GM12892 (cell line): ENCODE results near the gene SMPX.

ENCODE experiments used
- POLR2A ChIP-seq: IDR thresholded peaks from 2 replicates; pipeline ENCODE4 v1.6.1; 2011; ENCODE audit warnings: low read depth, low read length, control low read depth
- POLR2AphosphoS5 ChIP-seq: IDR thresholded peaks from 2 replicates; pipeline ENCODE4 v1.6.1; 2011; ENCODE audit warnings: low read depth, low read length, control low read depth
- TAF1 ChIP-seq: IDR thresholded peaks from 2 replicates; pipeline ENCODE4 v1.6.1; 2011; ENCODE audit warnings: low read depth, mild to moderate bottlenecking, control low read depth, low read length, borderline replicate concordance

DNA sequence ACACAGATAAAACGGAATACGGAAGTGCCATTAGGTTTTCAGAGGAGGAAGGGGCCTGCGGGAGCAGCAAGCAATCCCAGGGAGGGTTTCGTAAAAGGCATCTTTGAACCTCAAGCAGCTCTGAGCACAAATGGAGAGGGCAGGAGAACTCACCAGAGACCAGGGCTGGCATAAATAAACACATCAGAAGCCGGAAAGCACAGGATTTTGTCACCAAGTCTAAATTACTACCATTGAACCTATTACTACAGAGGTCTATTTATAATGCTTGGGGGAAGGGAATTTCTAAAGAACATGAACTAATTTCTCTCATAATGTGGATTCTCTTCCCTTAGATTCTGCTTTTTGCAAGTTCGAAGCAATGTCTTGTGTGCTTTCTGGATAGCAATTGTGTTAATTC lies 41.9 kb upstream of the SMPX start:
- no peak for TF ChIP-seq POLR2A
- TF ChIP-seq POLR2AphosphoS5 = no peak
- no peak for TF ChIP-seq TAF1
